Stimulated activated memory B cell treated with anti-CD40 and anti-IgM and Interleukin-4, amounts not matched to agents 10 μg/mL and 1 μg/mL and 100 μg/mL, for 72 hours (primary cell): ENCODE data around the gene H6PD.

Experiments used
- ATAC-seq: fragments of 150-1000 bp; cut with Tn5 transposase; 2 replicates; pipeline ENCODE4 v1.10.0; 2021
- H3K27ac Mint-ChIP-seq: one replicate; pipeline ENCODE4 v1.8.0; 2022; ENCODE audit warnings: mild to moderate bottlenecking, mixed read lengths
- H3K27me3 Mint-ChIP-seq: one replicate; pipeline ENCODE4 v1.8.0; 2022; ENCODE audit warnings: mixed read lengths
- H3K36me3 Mint-ChIP-seq: one replicate; pipeline ENCODE4 v1.8.0; 2022; ENCODE audit warnings: mixed read lengths
- H3K4me1 Mint-ChIP-seq: one replicate; pipeline ENCODE4 v1.8.0; 2022; ENCODE audit warnings: mixed read lengths
- H3K4me3 Mint-ChIP-seq: one replicate; pipeline ENCODE4 v1.8.0; 2022; ENCODE audit warnings: mild to moderate bottlenecking, moderate library complexity, mixed read lengths
- H3K9me3 Mint-ChIP-seq: one replicate; pipeline ENCODE4 v1.8.0; 2022; ENCODE audit warnings: mixed read lengths

H6PD gene

DNA sequence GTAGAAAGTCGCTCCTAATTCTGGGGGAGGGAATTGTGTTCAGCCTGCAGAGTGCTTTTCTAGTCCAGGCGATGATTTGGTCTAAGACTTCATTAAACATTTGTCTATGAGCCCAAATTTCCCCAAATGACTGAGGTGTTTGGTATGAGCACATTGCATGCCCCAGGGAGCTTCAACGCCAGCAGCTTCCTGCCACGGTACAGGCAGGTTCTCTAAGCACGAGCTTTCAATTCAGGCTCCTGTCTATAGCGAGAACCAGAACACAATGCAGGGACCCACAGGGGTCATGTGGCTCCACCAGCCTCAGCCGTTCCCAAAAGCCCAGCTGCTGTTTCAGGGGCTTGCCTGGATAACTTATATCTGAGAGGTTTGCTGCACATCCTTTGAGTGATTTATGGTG is 34.1 kb upstream of the H6PD start:
- Mint-ChIP-seq H3K4me1 (peaks cover 75% of the 10 kb centered on the region), H3K27ac (peak overlapping the region; percentile 12), H3K9me3 (no peaks in the 10 kb centered on the region), H3K36me3 (no peaks in the 10 kb centered on the region), H3K27me3 (peaks cover 87% of the 10 kb centered on the region), H3K4me3 (peak overlapping the region; percentile 20)
- ATAC-seq = peak; percentile 80

DNA sequence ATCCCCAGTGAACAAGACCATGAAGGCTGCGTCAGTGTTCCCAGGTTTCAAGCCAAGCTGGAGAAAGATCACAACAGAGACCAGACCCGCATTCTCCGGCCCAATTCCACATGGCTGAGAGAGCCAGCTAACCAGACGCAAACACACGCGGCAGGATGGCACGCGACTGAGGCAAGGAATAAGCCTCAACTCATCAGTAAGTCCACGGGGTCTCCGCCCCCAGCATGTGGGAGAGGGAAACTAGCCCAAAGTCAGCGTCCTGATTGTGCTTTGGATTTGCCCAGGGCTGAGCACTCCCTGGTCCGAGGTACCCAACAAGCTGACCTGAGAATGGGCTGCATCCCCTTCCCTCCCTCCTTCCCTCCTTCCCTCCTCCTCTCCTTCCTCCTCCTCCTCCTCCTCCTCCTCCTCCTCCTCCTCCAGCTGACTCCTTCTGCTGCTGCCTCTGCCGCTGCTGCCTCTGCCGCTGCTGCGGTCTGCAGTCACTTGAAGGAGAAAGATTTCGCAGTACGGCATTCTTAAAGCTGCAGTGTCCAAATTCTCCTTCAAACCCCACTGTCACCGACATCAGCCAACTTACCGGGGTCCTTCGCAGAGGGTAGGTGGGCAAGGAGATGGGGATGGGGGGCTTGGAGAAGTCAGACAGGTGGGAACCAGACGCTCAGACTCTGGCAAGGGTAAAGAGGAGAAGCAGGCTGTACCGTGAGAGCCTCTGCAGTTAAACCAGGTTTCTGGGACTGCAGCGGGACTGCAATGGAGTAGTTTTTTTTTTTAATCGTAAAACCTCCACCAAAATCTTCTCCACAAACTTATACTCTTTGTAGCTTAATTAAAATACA is 33.0 kb upstream of the H6PD start:
- peaks cover 64% of the 10 kb centered on the region for H3K4me1 Mint-ChIP-seq
- H3K27me3 Mint-ChIP-seq = peaks cover 95% of the 10 kb centered on the region
- ATAC-seq = no peak
- H3K9me3 Mint-ChIP-seq = no peaks in the 10 kb centered on the region
- peak overlapping the region; percentile 31 for H3K27ac Mint-ChIP-seq
- H3K4me3 Mint-ChIP-seq = peak overlapping the region; percentile 61
- no peaks in the 10 kb centered on the region for H3K36me3 Mint-ChIP-seq

DNA sequence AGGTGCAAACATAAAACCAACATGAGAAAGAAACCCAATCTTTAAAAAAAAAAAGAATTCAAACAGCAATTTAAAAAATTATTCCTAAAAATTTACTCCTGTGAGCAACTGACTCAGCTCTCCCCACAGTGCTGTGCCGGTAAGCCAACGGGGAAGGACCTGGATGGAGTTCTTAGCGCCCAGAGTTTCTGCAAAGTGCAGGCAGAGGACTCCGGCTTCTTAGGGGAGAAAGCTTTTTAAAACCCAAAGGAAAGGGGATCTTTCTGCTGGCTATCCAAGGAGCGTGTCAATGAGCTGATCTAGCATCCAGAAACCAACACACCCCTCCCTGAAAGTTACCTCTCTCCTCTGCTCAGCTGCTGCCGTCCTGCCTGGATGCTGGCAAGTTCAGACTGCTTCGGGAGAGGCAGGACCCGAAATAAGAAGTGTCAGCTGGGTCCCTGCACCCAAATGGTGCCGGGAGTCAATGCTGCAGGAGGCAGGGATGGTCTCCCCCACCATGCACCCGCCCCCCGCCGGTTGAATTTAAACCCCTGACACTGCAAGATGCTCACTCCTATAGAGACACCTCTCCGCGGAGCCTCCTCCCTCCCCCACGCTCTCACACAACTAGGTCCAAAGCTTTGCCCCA is 32.2 kb upstream of the H6PD start:
- Mint-ChIP-seq H3K9me3 (no peaks in the 10 kb centered on the region), H3K4me3 (no peak overlapping the region), H3K27ac (no peak overlapping the region), H3K27me3 (peaks cover 94% of the 10 kb centered on the region), H3K4me1 (peaks cover 56% of the 10 kb centered on the region), H3K36me3 (no peaks in the 10 kb centered on the region)
- ATAC-seq = no peak

GRCh38 chr1:9203511-9203982 is 31.0 kb upstream of the H6PD start:
- no peaks in the 10 kb centered on the region for H3K36me3 Mint-ChIP-seq
- ATAC-seq = no peak
- peaks cover 46% of the 10 kb centered on the region for H3K4me1 Mint-ChIP-seq
- H3K27me3 Mint-ChIP-seq = peaks cover 93% of the 10 kb centered on the region
- H3K9me3 Mint-ChIP-seq = no peaks in the 10 kb centered on the region
- no peak overlapping the region for H3K4me3 Mint-ChIP-seq
- no peak overlapping the region for H3K27ac Mint-ChIP-seq

- Mint-ChIP-seq H3K36me3 (no peaks in the 10 kb centered on the region), H3K27ac (no peak overlapping the region), H3K4me1 (peaks cover 39% of the 10 kb centered on the region), H3K4me3 (no peak overlapping the region), H3K9me3 (no peaks in the 10 kb centered on the region), H3K27me3 (peaks cover 90% of the 10 kb centered on the region)
- ATAC-seq = no peak
Measured at GRCh38 chr1:9204156-9204720, 30.3 kb upstream of the H6PD start.

- Mint-ChIP-seq H3K27ac (no peak overlapping the region), H3K27me3 (peaks cover 89% of the 10 kb centered on the region), H3K9me3 (no peaks in the 10 kb centered on the region), H3K36me3 (no peaks in the 10 kb centered on the region), H3K4me1 (peaks cover 11% of the 10 kb centered on the region), H3K4me3 (no peak overlapping the region)
- ATAC-seq = no peak
Measured at GRCh38 chr1:9207086-9207485, 27.5 kb upstream of the H6PD start.

GRCh38 chr1:9207715-9208114 is 26.9 kb upstream of the H6PD start:
- H3K36me3 Mint-ChIP-seq = no peaks in the 10 kb centered on the region
- no peak for ATAC-seq
- H3K9me3 Mint-ChIP-seq = no peaks in the 10 kb centered on the region
- no peak overlapping the region for H3K4me3 Mint-ChIP-seq
- peaks cover 83% of the 10 kb centered on the region for H3K27me3 Mint-ChIP-seq
- no peak overlapping the region for H3K27ac Mint-ChIP-seq
- peaks cover 5% of the 10 kb centered on the region for H3K4me1 Mint-ChIP-seq

DNA sequence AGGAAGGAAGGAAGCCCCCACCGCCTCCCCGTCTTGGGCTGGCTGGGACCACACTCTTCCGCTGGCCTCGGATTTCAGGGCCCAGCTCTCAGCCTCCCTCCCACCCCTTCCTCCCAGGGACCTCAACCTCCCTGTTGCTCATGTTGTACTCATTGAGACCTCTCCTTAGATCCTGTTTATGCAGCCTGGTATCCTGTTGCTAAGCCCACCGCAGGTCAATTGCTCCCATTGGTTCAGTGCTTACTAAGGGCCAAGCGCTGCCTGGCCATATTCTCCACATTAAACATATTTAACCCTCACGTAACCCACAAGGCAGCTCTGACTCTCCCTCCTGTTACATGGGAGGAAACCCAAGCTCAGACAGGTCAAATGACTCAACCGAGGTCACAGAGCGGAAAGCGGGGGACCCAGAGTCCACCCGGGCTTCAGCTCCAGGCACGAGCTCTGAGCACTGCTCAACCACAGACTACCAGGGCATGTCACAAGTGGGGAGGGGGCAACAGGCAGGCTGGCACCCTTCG is 23.2 kb upstream of the H6PD start:
- Mint-ChIP-seq H3K36me3 (no peaks in the 10 kb centered on the region), H3K4me1 (no peaks in the 10 kb centered on the region)
- ATAC-seq = no peak

DNA sequence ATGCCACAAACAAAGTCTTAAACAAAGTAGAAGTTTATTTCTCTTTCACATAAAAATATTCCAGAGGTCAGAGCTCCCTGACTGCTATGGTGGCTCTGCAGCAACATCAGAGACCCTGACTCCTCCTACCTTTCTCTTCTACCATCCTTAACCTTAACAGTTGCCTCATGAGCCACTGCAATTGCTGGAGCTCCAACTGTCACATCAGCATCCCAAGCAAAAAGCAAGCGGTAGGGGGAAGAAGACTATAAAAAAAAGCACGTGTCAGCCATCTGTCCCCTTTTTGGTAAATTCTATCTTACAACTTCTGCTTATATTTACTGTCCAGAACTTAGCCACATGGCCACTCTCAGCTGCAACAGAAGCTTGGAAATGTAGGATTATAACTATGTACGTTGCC is 21.8 kb upstream of the H6PD start:
- Mint-ChIP-seq H3K36me3 (no peaks in the 10 kb centered on the region), H3K27ac (no peak overlapping the region), H3K9me3 (no peaks in the 10 kb centered on the region), H3K4me1 (no peaks in the 10 kb centered on the region), H3K4me3 (no peak overlapping the region), H3K27me3 (peaks cover 39% of the 10 kb centered on the region)
- no peak for ATAC-seq

More for the DNA sequence above, 23.2 kb upstream of the H6PD start:
- no peaks in the 10 kb centered on the region for H3K9me3 Mint-ChIP-seq
- H3K27ac Mint-ChIP-seq = no peak overlapping the region
- H3K4me3 Mint-ChIP-seq = no peak overlapping the region
- peaks cover 49% of the 10 kb centered on the region for H3K27me3 Mint-ChIP-seq

- Mint-ChIP-seq H3K27me3 (peaks cover 30% of the 10 kb centered on the region), H3K27ac (no peak overlapping the region), H3K36me3 (no peaks in the 10 kb centered on the region), H3K4me3 (no peak overlapping the region), H3K4me1 (no peaks in the 10 kb centered on the region), H3K9me3 (no peaks in the 10 kb centered on the region)
- ATAC-seq = no peak
Measured at GRCh38 chr1:9213956-9214355, 20.6 kb upstream of the H6PD start.

- Mint-ChIP-seq H3K9me3 (peaks cover 4% of the 10 kb centered on the region), H3K4me3 (no peak overlapping the region)
- ATAC-seq = no peak
Measured at GRCh38 chr1:9218917-9219316, 15.7 kb upstream of the H6PD start.

DNA sequence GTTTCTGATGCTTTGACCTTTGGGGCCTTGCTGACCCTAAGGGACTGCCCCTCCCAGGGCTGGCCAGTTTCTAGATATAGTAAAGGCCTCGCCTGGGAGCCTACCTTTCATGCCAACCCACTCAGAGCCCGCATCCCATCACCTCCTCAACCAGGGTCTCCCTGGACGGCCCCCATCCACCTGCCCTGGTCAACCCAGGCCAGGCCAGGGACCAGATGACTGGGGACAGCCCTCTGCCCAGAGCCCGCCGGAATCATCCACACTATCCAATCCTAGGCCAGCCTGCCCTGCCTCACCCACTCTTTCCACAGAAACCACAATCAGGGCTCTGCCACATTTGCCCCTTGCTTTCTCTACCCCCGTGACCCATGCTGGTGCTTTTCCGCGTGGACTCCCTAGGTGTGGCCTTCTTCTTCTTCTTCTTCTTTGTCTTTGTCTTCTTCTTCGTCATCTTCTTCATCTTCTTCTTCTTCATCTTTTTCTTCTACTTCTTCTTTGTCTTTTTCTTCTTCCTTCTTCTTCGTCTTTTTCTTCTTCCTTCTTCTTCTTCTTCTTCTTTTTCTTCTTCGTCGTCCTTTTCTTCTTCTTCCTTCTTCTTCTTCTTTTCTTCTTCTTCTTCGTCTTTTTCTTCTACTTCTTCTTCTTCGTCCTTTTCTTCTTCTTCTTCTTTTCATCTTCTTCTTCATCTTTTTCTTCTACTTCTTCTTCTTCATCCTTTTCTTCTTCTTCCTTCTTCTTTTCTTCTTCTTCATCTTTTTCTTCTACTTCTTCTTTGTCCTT is 11.5 kb upstream of the H6PD start:
- Mint-ChIP-seq H3K36me3 (no peaks in the 10 kb centered on the region), H3K27ac (no peak overlapping the region), H3K4me3 (no peak overlapping the region), H3K4me1 (no peaks in the 10 kb centered on the region), H3K27me3 (peaks cover 61% of the 10 kb centered on the region), H3K9me3 (peaks cover 4% of the 10 kb centered on the region)
- no peak for ATAC-seq

More at GRCh38 chr1:9218917-9219316, 15.7 kb upstream of the H6PD start:
- H3K27ac Mint-ChIP-seq = no peak overlapping the region
- H3K4me1 Mint-ChIP-seq = no peaks in the 10 kb centered on the region
- no peaks in the 10 kb centered on the region for H3K36me3 Mint-ChIP-seq
- H3K27me3 Mint-ChIP-seq = peaks cover 26% of the 10 kb centered on the region

GRCh38 chr1:9224664-9225410 is 9.7 kb upstream of the H6PD start:
- H3K27me3 Mint-ChIP-seq = peaks cover 57% of the 10 kb centered on the region
- no peak overlapping the region for H3K27ac Mint-ChIP-seq
- H3K36me3 Mint-ChIP-seq = no peaks in the 10 kb centered on the region
- H3K4me3 Mint-ChIP-seq = no peak overlapping the region
- peaks cover 4% of the 10 kb centered on the region for H3K9me3 Mint-ChIP-seq
- ATAC-seq = no peak
- no peaks in the 10 kb centered on the region for H3K4me1 Mint-ChIP-seq

DNA sequence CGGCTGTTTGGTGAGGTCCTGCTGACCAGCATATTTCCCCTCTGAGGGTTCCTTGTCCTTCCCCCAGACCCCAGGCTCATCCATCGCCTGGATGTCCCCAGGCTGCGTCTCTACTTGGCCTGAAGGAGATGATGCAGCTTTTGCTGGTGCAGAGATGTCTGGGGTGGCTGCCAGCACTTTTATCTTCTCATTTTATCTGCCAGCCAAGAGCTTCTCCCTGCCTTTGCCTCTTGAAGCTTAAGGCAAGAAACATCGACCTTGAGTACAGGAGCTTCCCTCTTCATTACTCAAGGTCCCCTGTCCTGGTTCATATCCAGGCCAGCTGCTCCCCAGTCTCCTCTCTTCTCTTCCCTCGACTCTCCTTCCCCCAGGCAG is 9.2 kb upstream of the H6PD start:
- H3K27ac Mint-ChIP-seq = no peak overlapping the region
- no peak for ATAC-seq

More for the DNA sequence above, 9.2 kb upstream of the H6PD start:
- H3K4me1 Mint-ChIP-seq = no peaks in the 10 kb centered on the region
- H3K27me3 Mint-ChIP-seq = peaks cover 52% of the 10 kb centered on the region
- no peak overlapping the region for H3K4me3 Mint-ChIP-seq
- no peaks in the 10 kb centered on the region for H3K36me3 Mint-ChIP-seq
- peaks cover 4% of the 10 kb centered on the region for H3K9me3 Mint-ChIP-seq
